Omental fat pad (tissue), 4 donors: ENCODE data around the gene SLC1A2. TPM values are rescaled to one million over a fixed set of nuclear protein-coding genes. Genes with fewer than 3 reads are reported as not detected.

Experiments used
- ATAC-seq: fragments of 150-250 bp; one replicate; pipeline ENCODE4 v1.9.1; 2016; ENCODE audit warnings: mild to moderate bottlenecking, moderate library complexity; ENCODE audit not compliant: low FRiP score
- DNase-seq: peaks from one replicate; pipeline ENCODE4 v3.0.0-alpha.2; 2019; ENCODE audit warnings: low spot score
- total RNA-seq, 4 donors: library from RNA; depleted of rRNA; stranded (reverse); fragments of >200 nt; gene quantifications; one replicate each; pipeline ENCODE4 v1.1.0, GENCODE V29; 2016
- TF ChIP-seq, protein P1 (sequence below), 3 donors: fragments of 450-650 bp; IDR thresholded peaks; one replicate each; pipeline ENCODE4 v1.5.1; 2016 to 2017; ENCODE audit warnings: antibody characterized with exemption in 3 of 3, mild to moderate bottlenecking in 3 of 3, moderate library complexity in 2 of 3

SLC1A2 gene
- total RNA-seq, 4 donors from 2014 or later, result 0.96 to 5.0 (median 2.8) TPM

DNA sequence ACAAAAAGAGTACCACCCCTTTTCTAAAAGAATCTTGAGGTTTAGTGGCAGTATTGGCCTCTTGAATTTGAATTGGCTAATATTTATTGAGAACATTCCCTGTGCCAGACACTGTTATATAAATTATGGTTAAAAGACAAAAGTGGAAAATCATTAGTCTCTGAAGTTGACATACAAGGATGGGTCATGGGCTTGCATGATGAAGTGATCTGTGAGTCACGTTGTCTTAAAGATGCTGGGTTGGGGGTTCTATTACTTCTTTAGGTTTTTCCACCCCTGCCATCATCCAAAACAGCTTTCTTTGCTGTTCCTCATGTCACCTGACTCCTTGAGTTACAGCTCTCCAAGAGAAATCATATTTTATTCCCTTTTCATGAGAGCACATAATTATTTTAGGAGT, 195.4 kb downstream of the SLC1A2 start:
- DNase-seq (no peak), ATAC-seq (no peak)
- TF ChIP-seq, protein P1, sequence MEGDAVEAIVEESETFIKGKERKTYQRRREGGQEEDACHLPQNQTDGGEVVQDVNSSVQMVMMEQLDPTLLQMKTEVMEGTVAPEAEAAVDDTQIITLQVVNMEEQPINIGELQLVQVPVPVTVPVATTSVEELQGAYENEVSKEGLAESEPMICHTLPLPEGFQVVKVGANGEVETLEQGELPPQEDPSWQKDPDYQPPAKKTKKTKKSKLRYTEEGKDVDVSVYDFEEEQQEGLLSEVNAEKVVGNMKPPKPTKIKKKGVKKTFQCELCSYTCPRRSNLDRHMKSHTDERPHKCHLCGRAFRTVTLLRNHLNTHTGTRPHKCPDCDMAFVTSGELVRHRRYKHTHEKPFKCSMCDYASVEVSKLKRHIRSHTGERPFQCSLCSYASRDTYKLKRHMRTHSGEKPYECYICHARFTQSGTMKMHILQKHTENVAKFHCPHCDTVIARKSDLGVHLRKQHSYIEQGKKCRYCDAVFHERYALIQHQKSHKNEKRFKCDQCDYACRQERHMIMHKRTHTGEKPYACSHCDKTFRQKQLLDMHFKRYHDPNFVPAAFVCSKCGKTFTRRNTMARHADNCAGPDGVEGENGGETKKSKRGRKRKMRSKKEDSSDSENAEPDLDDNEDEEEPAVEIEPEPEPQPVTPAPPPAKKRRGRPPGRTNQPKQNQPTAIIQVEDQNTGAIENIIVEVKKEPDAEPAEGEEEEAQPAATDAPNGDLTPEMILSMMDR (IDR thresholded peaks at IDR 0.05), result no peak

DNA sequence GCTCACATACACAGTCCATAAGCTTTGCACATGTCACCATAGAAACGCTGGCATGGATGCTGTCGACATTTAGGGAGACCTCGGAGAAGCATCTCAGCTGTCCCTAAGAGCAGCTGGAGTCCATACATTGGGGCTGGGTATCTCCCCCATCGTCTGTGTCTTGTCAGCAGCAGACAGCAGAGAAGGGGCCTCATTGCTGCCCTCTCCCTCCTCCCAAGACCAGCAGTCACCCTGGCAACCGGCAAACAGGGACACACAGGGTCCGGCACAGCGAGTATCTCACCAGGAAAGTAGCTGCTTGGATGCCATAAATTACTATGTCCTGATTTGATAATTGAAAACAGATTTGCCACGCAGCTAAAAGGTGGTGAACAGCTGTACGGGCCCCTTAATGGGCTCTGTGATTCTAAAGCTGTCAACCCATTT, 196.0 kb downstream of the SLC1A2 start:
- no peak for DNase-seq
- ATAC-seq, result no peak
- TF ChIP-seq, protein P1 (IDR thresholded peaks at IDR 0.05), result no peak

DNA sequence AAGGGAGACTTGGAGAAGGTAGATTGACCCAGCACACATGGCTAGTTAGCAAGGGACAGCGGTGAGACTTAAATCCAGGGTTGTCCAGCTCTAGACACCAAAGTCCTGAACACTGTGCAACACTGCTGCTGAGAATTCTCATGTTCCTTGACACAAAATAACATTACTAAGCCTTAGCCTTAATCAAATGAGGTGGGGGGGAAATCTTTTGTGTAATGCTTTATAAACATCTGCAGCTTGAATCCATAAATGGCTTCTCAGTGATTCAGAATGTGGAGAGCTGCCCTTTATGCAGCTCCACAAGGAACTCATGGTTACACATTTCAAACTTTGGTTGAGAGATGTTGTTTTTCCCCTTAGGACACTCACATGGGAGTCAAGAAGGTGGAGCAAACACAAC, 200.4 kb downstream of the SLC1A2 start:
- no peak for DNase-seq
- TF ChIP-seq, protein P1 (IDR thresholded peaks at IDR 0.05), result no peak
- ATAC-seq, result no peak

DNA sequence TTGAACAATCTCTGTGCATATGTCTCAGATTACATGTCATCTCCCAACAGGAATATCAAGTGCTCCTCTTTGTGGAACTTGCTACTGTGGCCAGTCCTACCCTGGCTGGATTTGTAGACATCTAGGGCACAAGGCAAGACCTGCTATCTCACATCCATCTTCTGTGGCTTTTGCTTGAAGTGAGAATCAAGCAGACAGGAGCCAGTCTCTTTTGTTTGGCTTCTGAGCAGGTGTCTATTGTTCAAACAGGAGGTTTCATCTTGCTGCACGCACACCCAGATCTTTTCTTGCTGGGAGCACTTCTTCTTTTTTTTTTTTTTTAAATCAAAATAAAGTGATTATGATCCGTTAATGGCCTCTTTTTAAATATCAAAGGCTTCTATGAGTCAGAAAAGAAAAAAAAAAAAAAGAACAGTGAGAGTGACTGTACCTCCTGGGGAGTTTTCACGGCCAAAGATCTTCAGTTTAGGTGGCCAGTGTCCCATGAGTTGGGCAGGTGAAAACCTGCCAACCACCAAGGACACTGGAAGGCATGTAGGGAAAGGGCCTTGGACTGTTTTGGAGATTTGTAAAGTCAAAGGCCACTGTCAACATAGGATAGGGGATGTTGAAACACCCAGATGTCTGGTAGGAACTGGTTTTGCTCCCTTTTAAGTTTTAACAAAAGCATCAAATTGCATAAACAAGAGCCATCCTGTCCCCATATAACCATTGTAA, 202.2 kb downstream of the SLC1A2 start:
- ATAC-seq (no peak), DNase-seq (no peak)
- TF ChIP-seq, protein P1 (IDR thresholded peaks at IDR 0.05), result no peak

DNA sequence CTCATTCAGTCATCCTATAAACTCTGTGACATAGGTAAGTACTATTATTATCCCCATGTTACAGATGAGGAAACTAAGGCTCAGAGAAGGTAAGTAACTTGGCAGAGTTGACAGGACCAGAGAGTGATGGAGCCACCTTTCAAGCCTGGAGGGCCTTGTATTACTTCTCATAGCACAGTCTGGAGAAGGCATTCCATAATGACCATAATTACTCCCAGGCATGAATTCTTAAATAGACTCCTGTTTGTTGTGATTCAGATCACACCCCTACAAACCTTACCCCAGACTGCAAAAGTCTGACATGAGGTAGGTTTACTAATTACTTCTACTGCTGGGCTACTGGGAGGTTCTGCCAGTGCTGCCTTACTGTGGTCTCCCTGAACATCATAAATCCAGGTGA, 203.4 kb downstream of the SLC1A2 start:
- no peak for DNase-seq
- TF ChIP-seq, protein P1 (IDR thresholded peaks at IDR 0.05), result no peak
- no peak for ATAC-seq

DNA sequence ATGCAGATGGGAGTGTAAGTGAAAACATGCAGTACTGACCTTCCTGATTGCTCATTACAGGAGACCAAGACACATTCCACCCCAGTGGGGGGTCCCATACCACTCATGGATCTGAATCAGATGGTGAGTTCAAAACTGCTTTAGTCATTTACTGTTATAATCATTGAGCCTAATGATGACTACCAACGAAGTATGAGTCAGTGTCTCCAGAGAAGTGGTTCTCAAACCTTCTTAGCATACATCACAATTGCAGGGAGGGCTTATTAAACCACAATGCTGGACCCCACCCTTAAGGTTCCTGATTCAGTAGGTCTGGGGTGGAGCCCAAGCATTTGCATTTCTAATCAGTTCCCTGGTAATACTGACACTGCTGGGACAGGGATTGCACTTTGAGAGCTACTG, 204.6 kb downstream of the SLC1A2 start:
- TF ChIP-seq, protein P1 (IDR thresholded peaks at IDR 0.05), result no peak
- ATAC-seq (peak; percentile 62), DNase-seq (no peak)

DNA sequence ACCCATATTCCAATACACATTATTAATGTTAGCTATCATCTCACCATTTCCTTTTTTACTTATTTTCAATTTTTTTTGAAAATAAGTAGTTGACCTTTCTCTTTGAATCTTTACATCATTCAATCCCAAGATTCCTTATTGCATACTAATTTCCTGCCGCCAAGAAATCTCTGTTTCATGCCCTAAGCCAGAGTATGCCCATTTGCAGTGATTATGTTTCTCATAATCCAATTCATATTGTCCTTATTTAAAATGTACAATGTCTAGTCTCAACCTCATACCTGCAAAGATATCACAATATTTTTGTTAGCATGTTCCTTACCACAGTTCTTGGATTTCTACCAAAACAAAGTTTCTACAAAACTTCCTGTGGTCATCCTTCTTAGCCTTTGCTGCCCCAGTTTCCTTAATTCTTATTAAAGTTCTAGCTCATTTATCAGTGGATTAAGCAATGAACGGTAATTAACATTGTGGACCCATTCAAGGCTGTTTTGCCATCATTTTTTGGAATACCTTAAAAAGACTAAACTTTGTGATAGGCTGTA, 205.1 kb downstream of the SLC1A2 start:
- no peak for ATAC-seq
- DNase-seq, result no peak
- TF ChIP-seq, protein P1 (IDR thresholded peaks at IDR 0.05), result no peak
